ENCODE measurements around the gene EXOSC2.

Gene EXOSC2

GRCh38 chr9:130662099-130662969, 31.2 kb upstream of the EXOSC2 start:
- H4K20me1 ChIP-seq (ENCODE audit: insufficient read depth, low read length), result no peaks in the 10 kb centered on the region
- no peak for TF ChIP-seq CTCF (IDR thresholded peaks at IDR 0.05; ENCODE audit: low read length)
- TF ChIP-seq EZH2 (optimal IDR thresholded peaks at IDR 0.05; ENCODE audit: low read depth, low read length), result no peak
- no peak for TF ChIP-seq EZH2phosphoT487 (IDR thresholded peaks at IDR 0.05; ENCODE audit: low read length)
- H3F3A ChIP-seq (ENCODE audit: insufficient read depth, low read length), result no peaks in the 10 kb centered on the region
- no peak for DNase-seq
- H2AFZ ChIP-seq (ENCODE audit: low read length), result no peak overlapping the region
- no peak overlapping the region for H3K9ac ChIP-seq (ENCODE audit: low read length)
- no peaks in the 10 kb centered on the region for H3K4me1 ChIP-seq (ENCODE audit: low read length)
- no peaks in the 10 kb centered on the region for H3K36me3 ChIP-seq (replicated peaks; ENCODE audit: insufficient read depth, low read length)
- no peak overlapping the region for H3K4me3 ChIP-seq (ENCODE audit: low read length)
- H3K4me2 ChIP-seq (ENCODE audit: low read depth, low read length), result no peak overlapping the region
- H3K27me3 ChIP-seq (replicated peaks; ENCODE audit: insufficient read depth, low read length), result peaks cover 93% of the 10 kb centered on the region
- no peaks in the 10 kb centered on the region for H3K79me2 ChIP-seq (ENCODE audit: low read length)
- no peaks in the 10 kb centered on the region for H3K9me2 ChIP-seq (replicated peaks; ENCODE audit: insufficient read depth, low read length)
- no peak overlapping the region for H3K27ac ChIP-seq (ENCODE audit: low read length)
- no peaks in the 10 kb centered on the region for H3K9me3 ChIP-seq (replicated peaks; ENCODE audit: insufficient read depth, low read length)

- H3K4me3 ChIP-seq (ENCODE audit: low read length), result no peak overlapping the region
- no peaks in the 10 kb centered on the region for H3K79me2 ChIP-seq (ENCODE audit: low read length)
- no peak overlapping the region for H2AFZ ChIP-seq (ENCODE audit: low read length)
- H3F3A ChIP-seq (ENCODE audit: insufficient read depth, low read length), result no peaks in the 10 kb centered on the region
- no peaks in the 10 kb centered on the region for H3K9me2 ChIP-seq (replicated peaks; ENCODE audit: insufficient read depth, low read length)
- H3K4me1 ChIP-seq (ENCODE audit: low read length), result no peaks in the 10 kb centered on the region
- DNase-seq, result no peak
- TF ChIP-seq EZH2 (optimal IDR thresholded peaks at IDR 0.05; ENCODE audit: low read depth, low read length) (no peak), CTCF (IDR thresholded peaks at IDR 0.05; ENCODE audit: low read length) (no peak), EZH2phosphoT487 (IDR thresholded peaks at IDR 0.05; ENCODE audit: low read length) (no peak)
- H3K27ac ChIP-seq (ENCODE audit: low read length), result no peak overlapping the region
- peaks cover 96% of the 10 kb centered on the region for H3K27me3 ChIP-seq (replicated peaks; ENCODE audit: insufficient read depth, low read length)
- no peaks in the 10 kb centered on the region for H4K20me1 ChIP-seq (ENCODE audit: insufficient read depth, low read length)
- no peak overlapping the region for H3K4me2 ChIP-seq (ENCODE audit: low read depth, low read length)
- H3K36me3 ChIP-seq (replicated peaks; ENCODE audit: insufficient read depth, low read length), result no peaks in the 10 kb centered on the region
- H3K9ac ChIP-seq (ENCODE audit: low read length), result no peak overlapping the region
- no peaks in the 10 kb centered on the region for H3K9me3 ChIP-seq (replicated peaks; ENCODE audit: insufficient read depth, low read length)
Observed at GRCh38 chr9:130662970-130663257, 30.7 kb upstream of the EXOSC2 start.

GRCh38 chr9:130663258-130663976, 30.2 kb upstream of the EXOSC2 start:
- H3K4me2 ChIP-seq (ENCODE audit: low read depth, low read length), result no peak overlapping the region
- no peaks in the 10 kb centered on the region for H4K20me1 ChIP-seq (ENCODE audit: insufficient read depth, low read length)
- peak; percentile 3 for TF ChIP-seq EZH2 (optimal IDR thresholded peaks at IDR 0.05; ENCODE audit: low read depth, low read length)
- no peak for TF ChIP-seq CTCF (IDR thresholded peaks at IDR 0.05; ENCODE audit: low read length)
- TF ChIP-seq EZH2phosphoT487 (IDR thresholded peaks at IDR 0.05; ENCODE audit: low read length), result no peak
- H3K27ac ChIP-seq (ENCODE audit: low read length), result no peak overlapping the region
- no peak overlapping the region for H3K4me3 ChIP-seq (ENCODE audit: low read length)
- DNase-seq, result no peak
- H3K4me1 ChIP-seq (ENCODE audit: low read length), result no peaks in the 10 kb centered on the region
- H3F3A ChIP-seq (ENCODE audit: insufficient read depth, low read length), result no peaks in the 10 kb centered on the region
- H3K9ac ChIP-seq (ENCODE audit: low read length), result no peak overlapping the region
- peaks cover 96% of the 10 kb centered on the region for H3K27me3 ChIP-seq (replicated peaks; ENCODE audit: insufficient read depth, low read length)
- no peaks in the 10 kb centered on the region for H3K79me2 ChIP-seq (ENCODE audit: low read length)
- H3K9me2 ChIP-seq (replicated peaks; ENCODE audit: insufficient read depth, low read length), result no peaks in the 10 kb centered on the region
- no peak overlapping the region for H2AFZ ChIP-seq (ENCODE audit: low read length)
- no peaks in the 10 kb centered on the region for H3K36me3 ChIP-seq (replicated peaks; ENCODE audit: insufficient read depth, low read length)
- H3K9me3 ChIP-seq (replicated peaks; ENCODE audit: insufficient read depth, low read length), result no peaks in the 10 kb centered on the region

Measured in MM.1S (cell line).